ENCODE data around the gene CDKAL1.
A peak's percentile ranks its signal among the peaks of the same experiment; 100 is the strongest.
"Not testable (repeated sequence)": the region's sequence is repeated elsewhere in the genome, so short reads cannot be mapped to it uniquely, and the experiment has no call there.

CDKAL1 gene

DNA sequence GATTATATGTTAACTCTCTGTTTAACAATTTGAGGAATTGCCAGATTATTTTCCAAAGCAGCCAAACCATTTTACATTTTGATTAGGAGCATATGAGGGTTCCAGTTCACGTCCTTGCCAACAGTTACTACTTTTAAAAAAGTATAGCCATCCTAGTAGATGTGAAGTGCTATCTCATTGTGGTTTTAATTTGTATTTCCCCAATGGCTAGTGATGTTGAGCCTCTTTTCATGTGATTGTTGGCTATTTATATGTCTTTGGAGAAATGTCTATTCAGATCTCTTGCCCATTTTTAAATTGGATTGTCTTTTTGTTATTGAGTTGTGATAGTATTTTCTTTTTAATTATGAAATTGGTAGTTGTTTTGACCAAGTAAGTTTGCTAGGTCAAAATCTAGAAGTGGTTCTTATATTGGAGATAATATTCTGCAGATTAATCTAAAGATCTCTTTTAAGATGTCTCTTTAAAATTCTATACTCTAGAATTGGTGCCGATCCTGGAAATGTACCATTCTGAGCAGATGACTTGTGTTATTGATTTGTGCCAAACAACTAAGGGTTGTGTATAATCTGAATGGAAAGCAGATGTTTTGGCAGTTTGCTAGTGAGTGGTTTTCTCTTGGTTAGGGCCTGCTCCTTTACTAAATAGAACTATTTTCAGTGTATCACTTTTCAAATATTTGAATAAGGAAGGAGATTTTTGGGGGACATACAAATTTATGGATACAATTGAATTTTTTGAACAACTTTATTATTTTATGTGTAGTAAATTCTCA lies 99.5 kb downstream of the CDKAL1 start:
- DNase-seq: no peak

DNA sequence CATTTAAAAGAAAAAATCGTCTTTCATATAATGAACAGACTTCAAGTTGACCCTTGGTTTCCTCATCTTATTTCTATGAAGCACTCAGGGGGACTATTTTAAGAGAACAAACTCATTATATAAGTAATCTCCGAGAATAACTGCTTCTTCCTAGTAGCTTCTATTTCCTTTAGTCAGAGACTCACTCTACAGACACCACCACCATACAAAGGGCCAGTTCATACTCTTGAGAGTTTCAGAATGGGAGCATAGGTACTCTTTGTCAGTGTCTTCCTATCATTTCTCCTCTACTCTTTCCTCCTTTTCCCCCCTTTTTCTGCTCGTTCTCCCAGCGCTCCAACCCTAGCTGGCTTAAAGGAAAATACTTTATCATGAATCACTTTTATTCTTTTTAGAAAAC lies 104.9 kb downstream of the CDKAL1 start:
- no peak for DNase-seq

DNA sequence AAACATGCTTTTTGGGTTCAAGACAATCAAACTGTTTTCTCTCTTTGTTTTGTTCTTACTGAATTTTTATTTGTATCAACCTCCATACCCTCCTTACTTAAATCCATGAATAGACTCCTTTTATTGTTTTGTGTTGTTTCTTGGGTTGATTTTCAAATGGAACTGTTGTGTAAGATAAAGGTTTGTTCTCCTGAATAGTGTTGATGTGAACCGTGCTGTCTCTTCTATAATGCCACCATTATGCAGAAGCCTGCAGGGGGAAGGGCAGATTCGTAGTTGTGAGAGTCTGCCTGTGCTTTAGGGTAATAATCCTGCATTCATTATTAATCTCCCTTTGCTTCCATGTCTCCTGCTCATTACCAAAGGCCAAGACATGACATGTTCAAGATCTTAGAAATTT lies 105.9 kb downstream of the CDKAL1 start:
- DNase-seq: peak in 19 of 56 donors; percentile 0 to 39 (median 6)

DNA sequence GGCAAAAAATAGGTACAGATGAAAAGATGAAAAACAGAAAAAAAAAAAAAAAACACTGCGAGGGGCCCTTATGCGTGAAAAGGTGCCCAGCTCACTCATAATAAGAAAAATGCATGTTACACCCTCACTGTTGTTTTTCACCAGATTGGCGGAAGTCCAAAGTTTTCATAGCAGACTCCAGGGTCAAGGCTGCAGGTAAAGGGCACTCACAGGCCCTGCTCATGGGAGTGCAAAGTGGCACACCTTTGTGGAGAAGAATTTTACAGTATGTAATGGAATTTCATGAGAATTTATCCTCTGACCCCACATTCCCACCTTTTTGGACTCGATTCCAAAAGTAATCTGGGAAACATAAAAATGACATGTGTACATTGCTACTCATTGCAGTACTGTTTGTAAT lies 108.2 kb downstream of the CDKAL1 start:
- no peak for DNase-seq

DNA sequence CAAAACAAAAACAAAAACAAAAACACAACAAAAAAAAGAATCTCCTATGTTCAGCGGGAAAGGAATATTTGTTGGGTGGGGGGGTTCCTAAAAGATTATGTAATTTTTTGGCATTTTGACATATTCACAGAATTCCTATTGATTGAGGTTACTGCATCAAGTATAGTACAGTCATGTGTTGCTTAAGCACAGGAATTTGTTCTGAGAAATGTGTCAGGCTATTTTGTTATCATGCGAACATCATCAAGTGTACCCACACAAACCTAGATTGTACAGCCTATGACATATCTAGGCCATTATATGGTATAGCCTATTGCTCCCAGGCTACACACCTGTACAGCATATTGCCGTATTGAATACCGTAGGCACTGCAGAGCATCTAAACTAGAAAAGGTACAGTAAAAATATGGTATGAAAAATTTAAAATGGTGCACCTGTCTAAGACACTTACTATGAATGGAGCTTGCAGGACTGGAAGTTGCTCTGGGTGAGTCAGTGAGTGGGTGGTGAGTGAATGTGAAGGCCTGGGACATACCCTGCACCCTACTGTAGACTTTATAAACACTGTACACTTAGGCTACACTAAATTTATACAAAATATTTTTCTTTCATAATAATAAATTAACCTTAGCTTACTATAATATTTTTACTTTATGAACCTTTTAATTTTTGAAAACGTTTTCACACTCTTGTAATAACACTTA lies 110.6 kb downstream of the CDKAL1 start:
- no peak for DNase-seq

DNA sequence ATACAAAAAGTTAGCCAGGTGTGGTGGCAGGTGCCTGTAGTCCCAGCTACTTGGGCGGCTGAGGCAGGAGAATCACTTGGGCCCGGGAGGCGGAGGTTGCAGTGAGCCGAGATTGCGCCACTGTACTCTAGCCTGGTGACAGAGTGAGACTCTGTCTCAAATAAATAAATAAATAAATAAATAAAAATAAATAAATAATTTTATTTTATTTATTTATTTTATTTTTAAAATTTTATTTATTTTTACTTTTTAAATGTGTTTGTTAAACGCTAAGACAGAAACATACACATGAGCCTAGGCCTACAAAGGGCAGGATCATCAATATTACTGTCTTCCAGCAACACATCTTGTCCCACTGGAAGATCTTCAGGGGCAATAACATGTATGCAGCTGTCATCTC lies 111.3 kb downstream of the CDKAL1 start:
- not testable (repeated sequence) for DNase-seq

DNA sequence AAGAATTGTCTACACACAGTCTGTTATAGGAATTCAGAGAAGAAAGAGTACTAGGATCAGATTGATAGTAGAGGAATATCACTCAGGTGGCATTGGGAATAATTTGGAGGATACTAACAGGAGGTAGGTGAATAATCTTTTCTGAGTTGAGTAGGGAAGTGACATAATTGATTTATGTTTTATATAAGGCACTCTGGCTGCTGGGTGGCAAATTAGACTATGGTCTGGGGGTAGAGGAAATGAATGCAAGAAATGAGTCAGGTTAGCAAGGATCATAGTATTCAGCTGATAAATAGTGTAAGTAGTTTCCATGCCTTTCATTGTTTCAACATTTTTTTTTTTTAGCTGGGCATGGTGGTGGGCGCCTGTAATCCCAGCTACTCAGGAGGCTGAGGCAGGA lies 113.3 kb downstream of the CDKAL1 start:
- DNase-seq: no peak

DNA sequence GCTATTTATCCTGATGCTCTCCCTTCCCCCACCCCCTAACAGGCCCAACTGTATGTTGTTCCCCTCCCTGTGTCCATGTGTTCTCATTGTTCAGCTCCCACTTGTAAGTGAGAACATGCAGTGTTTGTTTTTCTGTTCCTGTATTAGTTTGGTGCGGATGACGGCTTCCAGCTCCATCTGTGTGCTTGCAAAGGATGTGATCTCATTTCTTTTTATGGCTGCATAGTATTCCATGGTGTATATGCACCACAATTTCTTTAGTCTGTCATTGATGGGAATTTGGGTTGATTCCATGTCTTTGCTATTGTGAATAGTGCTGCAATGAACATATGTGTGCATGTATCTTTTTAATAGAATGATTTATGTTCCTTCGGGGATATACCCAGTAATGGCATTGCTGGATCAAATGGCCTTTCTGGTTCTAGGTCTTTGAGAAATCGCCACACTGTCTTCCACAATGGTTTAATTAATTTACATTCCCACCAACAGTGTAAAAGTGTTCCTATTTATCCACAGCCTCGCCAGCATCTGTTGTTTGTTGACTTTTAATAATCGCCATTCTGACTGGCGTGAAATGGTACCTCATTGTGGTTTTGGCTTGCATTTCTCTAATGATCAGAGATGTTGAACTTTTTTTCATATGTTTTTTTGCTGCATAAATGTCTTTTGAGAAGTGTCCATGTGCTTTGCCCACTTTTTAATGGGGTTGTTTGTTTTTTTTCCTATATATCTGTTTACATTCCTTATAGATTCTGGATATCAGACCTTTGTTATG lies 115.6 kb downstream of the CDKAL1 start:
- DNase-seq: not testable (repeated sequence)

DNA sequence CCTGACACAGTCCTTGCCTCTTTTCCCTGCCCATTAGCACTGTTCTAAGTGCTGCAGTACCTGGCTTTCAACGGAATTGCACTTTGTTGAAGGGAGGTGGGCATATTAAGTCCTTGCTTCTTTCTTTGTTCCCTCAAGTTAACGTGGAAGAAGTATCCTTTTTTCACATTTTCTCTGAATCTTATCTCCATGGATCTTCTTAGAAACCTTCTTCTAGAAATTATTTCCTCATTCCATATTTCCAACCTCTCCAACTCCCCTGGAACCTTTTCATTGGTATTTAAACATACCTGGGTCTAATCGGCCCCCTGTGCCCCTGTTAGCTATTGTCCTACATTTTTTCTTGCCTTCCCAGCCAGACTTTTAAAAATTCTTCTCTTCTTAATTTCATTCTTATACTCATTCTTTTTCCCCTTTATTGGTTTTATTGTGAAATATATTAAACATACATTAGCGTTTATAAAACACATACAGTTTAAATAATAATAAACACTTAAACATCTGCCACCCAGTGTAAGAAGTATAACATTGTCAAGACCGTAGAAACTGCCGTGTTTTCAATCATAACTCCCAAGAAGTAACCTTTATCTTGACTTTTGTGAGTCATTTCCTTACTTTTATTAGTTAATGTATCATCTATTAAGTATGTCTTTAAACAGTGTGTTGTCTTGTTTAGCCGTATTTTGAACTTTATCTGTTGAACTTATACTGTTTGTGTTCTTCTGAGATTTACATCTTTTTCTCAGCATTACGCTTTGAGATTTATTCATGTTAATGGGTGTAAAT lies 118.2 kb downstream of the CDKAL1 start:
- no peak for DNase-seq

DNA sequence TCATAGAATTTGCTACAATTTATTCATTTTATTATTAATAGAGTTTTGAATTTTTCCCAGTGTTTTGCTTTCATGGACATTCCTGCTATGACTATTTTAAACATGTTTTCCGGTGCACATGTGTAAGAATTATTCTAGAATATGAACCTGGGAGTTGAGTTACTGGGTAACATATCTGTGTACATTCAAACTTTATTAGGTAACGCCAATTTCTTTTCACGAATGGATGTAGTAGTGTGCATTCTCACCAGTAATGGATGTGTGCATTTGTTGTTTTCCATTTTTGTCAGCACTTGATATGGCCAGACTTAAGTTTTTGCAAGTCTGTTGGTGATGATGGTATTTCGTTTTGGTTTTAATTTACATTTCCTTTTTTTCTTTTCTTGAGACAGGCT lies 118.8 kb downstream of the CDKAL1 start:
- no peak for DNase-seq

DNA sequence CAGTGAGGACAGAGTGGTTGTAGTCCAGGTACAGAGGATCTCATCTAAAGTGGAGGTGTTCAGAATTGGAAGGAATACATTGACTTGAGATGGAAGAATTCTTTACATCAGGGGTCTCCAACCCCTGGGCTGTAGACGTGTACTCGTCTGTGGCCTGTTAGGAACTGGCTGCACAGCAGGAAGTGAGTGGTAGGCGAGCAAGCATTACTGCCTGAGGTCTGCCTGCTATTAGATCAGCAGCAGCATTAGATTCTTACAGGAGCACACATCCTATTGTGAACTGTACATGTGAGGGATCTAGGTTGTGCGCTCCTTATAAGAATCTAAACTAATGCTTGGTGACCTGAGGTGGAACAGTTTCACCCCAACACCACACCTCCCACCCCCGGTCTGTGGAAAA lies 121.1 kb downstream of the CDKAL1 start:
- DNase-seq: no peak

DNA sequence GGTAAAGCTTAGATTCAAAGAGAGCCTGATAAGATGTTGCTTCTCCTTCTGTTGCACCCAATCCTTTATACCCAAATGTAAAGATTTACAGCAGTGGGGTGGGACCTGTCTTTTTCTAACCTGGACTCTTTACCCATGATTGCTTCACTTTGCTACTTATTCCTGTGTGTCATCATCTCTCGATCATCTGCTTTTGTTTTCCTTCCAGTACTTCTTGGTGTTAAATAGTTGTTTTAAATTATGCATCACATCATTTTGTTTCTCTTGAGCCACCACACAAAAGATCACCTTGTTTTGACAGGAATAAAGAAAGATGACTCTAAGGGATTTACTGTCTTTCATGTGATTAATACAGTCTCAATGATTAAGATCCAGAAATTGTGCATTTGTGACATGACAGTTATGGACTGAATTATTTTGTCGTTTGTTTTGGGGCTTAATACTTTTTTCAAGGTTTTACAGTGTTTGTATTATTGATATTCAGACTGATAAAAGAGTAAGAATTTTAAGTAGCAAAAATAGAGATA lies 123.1 kb downstream of the CDKAL1 start:
- DNase-seq: no peak

DNA sequence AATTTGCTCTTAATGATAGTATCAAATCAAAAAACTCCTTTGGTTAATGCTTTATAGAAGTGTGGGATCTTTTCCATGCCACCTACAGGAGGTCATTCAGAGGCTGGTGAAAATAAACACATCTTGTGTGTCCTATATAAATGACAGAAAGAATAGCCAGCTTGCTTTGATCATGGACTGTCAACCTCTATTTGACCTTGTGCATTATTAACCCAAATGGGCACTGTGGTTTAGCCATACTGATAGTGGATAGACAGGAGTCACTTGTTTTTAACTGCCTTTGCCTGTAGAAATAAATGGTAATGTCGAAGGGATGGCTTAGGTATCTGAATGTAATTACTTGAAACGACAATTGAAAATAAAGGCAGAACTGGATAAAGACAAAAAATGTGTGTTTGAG lies 123.8 kb downstream of the CDKAL1 start:
- no peak for DNase-seq

DNA sequence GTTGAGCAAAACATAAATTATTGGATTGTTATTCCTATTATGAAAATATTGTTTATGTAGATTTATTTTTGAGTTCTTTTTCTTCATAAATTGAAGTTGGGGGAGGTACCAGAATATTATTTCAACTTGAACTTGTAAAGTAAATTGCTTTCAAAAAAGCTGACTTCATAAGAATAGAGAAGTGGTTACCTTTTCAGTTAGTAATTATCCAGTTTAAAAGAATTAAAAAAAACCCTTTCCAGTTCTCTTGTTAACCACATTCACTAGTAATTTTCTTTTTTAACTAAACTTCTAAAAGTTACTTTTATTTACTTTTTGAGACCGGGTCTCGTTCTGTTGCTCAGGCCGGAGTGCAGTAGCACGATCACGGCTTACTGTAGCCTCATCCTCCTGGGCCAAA lies 124.3 kb downstream of the CDKAL1 start:
- no peak for DNase-seq

DNA sequence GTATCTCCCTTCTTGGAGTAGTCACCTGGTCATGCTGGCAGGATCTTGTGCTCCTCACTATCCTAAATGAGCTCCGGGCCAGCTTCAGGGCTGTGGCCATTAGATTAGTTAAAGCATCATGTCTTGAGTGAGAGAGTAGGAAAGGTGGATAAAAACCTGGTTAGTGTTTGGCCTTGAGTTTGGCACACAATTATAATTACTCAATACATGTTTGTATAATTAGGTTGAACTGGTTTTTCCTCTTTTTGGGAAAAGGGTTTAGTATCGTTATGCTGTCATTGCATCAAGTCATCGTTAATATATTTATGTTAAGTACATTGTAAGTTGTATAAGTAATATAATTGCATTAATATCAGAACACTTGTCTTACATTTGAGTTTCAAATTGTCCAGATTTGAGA lies 126.3 kb downstream of the CDKAL1 start:
- DNase-seq: no peak

DNA sequence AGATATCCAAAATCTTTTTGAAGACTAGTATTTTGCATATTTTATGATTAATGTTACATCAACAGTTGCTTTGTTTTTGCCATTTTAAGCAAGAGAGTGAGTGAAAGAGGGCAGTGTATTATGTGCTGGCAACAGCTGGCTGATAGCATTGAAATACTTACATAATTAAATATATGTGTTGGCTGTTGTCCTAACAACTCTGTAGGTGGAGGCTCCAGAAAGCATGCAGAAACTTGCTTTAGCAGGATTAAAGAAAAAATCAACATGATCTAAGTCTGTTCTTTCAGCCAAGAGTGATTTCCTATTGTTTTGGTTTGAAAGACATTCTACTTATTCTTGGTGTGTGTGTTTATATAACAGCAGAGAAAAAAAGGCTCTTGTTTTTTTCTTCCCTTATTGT lies 127.5 kb downstream of the CDKAL1 start:
- DNase-seq: peak in 2 of 56 donors; percentile 5 to 10

DNA sequence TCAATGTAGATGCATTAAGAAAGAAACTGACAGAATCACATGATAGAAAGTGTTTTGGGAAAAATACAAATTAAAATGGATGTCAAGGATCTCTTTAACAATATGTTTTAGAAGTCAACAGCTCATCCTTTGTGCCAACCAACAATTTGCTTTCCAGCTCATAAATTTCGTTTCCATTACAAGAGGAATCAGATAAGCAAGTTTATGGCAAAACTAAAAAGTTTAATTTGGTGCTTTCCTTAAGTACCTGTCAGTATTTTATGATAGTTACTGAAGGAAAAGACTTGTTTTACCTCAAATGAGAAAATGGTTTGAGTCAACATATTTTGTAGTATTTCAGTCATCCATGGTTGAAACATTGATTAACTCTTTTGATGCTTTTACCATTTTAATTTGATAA lies 130.0 kb downstream of the CDKAL1 start:
- no peak for DNase-seq

DNA sequence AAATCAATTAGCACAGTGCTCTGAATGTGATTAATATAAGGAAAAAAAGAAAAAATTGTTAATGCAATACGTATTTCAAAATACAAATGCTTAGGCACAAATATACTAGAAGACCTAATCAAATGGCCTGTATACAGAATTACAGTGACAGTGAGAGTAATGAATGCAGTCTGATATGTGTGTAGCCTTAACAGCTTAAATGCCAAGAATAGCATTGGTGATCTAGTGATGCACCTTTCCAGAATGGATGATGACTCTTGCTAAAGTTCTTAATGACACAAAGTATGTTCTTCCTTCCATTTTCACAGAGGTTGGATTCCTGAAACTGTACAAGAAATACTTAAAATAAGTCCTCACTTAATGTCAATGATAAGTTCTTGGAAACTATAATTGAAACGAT lies 131.0 kb downstream of the CDKAL1 start:
- DNase-seq: no peak

DNA sequence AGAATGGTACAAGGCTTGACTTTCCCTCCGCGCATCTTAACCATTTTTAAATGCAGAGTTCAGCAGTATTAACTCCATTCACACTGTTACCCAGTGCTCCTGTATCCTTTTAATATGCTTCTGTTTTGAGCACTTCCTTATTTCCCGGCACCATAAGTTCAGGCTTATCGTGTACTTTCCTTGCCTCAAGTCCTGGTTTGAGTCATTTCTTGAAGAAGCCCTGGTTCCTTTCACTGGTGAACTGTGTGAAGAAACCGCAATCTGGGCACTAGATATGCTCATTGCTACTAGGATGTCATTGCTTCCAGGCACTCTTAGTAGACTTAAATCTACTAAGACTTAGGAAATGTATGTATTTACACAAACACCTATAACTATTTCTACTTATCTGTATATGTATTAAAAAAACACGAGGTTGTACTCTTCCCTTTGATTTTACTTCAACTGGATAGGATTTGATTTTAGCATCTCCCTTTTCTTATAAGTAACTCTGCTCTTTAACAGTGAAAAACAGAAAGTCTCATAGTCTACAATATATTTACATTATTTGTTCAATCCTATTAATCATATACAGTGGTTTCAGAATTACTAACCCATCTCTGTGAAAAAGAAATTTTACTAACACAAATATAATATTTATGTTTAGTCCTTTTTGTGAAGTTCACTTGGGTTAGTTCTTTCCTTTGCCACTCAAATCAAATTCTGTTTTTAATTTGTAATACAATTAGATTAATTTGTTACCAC lies 135.5 kb downstream of the CDKAL1 start:
- no peak for DNase-seq

DNA sequence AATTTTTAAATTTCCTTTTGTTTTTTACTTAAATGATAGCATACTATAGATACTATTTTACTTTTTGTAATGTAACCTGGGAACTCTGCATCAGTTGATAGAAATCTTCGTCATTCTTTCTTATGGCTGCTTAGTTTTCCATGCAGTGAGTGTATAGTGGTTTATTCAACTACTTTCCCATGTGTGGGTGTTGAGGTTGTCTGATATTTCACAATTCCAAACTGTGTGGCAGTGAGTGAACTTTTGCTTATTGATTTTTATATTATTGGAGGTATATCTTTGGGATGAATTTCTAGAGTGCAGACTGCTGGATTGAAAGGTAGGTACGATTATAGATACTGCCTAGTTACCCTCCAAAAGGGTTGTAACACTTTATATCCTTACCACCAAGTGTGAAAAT lies 136.5 kb downstream of the CDKAL1 start:
- no peak for DNase-seq

DNA sequence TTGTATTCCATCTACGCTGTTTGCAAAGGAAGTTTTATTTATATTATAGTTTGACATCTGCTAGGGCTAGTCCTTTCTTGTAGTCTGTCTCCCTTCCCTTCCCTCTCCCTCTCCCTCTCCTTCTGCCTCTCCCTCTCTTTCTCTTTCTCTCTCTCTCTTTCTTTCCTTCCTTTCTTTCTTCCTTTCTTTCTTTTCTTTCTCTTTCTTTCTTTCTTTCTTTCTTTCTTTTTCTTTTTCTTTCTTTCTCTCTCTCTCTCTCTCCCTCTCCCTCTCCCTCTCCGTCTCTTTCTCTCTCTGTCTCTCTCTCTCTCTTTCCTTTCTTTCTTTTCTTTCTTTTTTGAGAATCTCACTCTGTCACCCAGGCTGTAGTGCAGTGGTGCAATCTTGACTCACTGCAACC lies 137.8 kb downstream of the CDKAL1 start:
- no peak for DNase-seq
